Stimulated activated CD8-positive, alpha-beta memory T cell treated with anti-CD3 and anti-CD28 coated beads, Interleukin-12 subunit alpha, Interleukin-12 subunit beta, amount 100 ng/mL, for 1 hour (primary cell): ENCODE measurements around the gene DIAPH2.

ENCODE experiments used
- DNase-seq: peaks from one replicate; pipeline ENCODE4 v3.0.0-alpha.2; 2020; ENCODE audit warnings: low read depth

Gene DIAPH2

GRCh38 chrX:97309487-97310116 lies 625.0 kb downstream of the DIAPH2 start:
- no peak for DNase-seq

GRCh38 chrX:97310373-97310772 lies 625.7 kb downstream of the DIAPH2 start:
- DNase-seq, result no peak

- no peak for DNase-seq
Observed at GRCh38 chrX:97311066-97311778, 626.6 kb downstream of the DIAPH2 start.

DNA sequence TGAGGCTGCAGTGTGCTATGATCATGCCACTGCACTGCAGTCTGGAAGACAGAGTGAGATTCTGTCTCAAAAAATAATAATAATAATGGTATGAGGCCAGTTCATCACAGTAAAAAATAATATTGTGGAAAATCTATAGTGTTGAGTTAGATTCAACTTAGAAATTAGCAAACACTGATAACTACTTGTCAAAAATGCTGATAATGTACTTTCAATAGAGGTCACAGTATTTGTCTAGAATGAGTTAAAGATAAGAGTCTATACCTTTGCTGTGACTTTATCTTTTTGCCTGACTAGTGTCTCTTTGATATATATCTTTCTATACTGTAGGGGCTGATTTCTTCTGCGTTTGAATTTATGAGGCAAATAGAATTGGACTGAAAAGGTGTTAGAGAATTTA lies 629.7 kb downstream of the DIAPH2 start:
- DNase-seq, result no peak

DNA sequence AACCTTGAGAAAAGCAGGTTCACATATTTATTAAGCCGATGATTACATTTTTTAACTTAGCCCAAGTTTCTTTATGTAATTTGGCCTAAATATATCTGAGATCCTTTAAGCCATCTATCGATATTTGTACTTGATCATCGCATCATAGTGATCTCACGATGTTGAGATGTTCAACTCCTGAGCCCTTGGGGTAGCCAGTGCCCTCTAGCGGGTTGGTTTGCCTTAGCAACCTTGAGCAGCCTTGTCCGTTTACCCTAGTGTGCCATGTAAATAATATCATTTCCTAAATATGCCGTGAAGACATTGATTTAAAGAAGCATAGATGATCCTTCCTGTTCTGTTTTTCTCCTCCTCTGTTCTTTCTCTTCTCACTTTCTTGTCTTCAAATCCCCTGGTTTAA lies 631.3 kb downstream of the DIAPH2 start:
- no peak for DNase-seq

- no peak for DNase-seq
Observed at GRCh38 chrX:97320305-97320704, 635.7 kb downstream of the DIAPH2 start.

DNA sequence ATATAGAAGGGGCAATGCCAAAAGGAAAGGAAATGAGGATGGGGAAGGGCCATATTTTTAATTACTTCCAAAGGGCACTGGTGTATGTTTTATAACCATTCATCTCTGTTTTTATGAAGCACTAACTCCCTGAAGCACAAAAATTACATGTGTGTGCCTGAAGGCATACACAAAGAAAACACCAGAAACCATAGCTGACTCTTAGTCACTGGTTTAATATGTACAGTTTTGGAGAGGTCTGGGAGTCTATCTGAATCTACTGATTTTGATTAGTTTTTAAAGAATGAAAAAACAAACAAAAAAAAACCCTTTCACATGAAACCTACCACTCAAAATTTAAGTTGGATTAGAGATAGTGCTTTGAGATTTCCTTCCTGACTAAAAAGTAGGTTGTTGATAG lies 637.8 kb downstream of the DIAPH2 start:
- no peak for DNase-seq

GRCh38 chrX:97326456-97326855 lies 641.8 kb downstream of the DIAPH2 start:
- no peak for DNase-seq

DNA sequence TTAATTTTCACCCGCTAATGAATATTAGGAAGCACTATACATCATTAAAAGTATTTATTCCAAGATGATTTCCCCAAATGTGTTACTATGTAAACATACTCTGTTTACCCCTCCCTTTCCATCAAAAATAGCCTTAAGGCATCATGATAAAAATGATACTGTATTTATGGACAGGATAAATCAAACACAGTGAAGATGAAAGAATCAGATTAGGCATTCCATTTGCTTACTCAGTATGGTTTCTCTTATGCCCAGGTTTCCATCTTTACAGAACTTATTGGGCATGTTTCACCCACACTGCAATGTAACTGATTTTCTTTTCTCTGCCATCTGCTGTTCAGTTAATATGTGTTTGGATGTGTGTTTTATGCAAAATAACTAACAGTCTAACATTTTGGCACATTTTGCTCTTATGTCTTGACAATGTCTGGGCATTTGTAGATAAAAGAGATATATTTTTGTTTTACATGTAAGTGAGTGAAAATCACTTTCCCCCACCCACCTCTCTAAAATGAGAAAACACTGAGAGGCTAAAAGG lies 644.3 kb downstream of the DIAPH2 start:
- no peak for DNase-seq

GRCh38 chrX:97330151-97330550 lies 645.5 kb downstream of the DIAPH2 start:
- DNase-seq, result no peak

- DNase-seq, result no peak
Observed at GRCh38 chrX:97332963-97333362, 648.3 kb downstream of the DIAPH2 start.

GRCh38 chrX:97334850-97335249 lies 650.2 kb downstream of the DIAPH2 start:
- no peak for DNase-seq

DNA sequence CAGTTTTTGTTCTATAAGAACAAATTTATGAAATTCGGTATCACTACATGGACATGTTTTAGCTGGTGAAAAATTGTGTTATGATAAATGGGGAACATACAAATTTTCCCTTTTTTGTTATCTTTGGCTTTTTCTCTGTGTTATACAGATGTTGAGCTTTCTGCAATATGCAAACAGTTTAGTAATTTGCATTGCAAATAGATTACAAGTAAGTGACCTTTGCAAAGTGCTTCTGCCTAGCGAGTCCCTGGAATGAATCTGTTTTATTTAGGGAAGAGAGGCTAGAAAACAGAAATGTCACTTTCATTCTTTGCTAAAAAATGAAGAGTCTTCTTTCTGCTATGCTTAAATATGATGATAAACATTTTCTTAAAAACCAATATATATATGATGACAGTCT lies 660.1 kb downstream of the DIAPH2 start:
- DNase-seq, result no peak

DNA sequence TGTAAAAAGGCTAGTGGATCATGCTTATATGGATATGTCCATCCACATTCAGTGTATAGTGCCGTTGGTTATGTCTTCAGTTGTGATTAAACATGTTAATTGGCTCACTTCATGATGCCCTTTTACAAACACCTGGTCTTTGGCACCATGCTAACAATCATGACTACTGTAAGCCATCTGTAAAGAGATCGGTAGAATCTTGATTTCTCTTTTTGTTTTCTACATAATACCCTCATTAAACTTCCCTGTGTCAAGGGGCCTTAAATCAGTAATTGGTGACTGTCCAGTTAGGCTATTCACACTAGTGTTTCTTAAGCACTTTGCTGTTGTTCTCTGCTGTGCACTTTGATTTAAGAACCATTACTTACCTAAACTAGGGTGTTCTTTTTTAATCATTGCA lies 674.3 kb downstream of the DIAPH2 start:
- no peak for DNase-seq

GRCh38 chrX:97363843-97364242 lies 679.2 kb downstream of the DIAPH2 start:
- no peak for DNase-seq

DNA sequence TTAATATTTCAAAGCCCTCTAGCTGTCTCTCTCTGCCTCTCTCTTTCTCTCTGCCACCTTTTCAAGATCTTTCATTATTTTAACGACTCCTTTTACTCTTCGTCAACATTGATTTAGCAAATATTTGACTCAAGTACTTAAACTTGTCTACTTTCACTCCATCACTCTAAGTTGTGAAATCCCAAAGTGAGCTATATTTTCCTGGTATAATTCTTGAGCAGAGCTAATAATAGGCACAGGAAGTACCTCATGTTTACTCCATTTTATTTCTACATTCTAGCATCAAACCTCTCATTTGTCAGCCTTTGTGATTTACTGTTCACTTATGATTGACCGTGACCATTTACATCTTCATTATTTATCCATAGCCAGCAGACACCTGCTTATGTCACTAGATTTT lies 681.6 kb downstream of the DIAPH2 start:
- no peak for DNase-seq

- DNase-seq, result no peak
Observed at GRCh38 chrX:97367125-97367524, 682.5 kb downstream of the DIAPH2 start.

DNA sequence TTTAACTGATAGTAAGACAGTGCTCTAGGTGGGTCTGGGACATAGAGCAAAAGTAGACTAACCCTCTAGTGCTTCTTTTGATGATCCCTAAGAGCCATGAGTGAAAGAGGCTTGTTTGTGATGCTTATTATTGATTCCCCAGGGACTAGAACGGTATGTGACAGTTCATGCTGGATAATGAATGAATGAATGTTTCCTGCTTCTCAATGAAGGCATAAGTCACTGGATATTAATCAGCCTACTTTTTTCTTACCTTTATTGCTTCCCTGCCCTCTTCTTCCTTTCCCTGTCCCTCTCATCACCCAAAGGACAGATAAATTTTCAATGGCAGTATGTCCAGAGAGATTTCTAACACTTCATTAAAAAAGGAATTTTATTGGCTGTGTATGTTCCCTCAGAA lies 685.3 kb downstream of the DIAPH2 start:
- no peak for DNase-seq

DNA sequence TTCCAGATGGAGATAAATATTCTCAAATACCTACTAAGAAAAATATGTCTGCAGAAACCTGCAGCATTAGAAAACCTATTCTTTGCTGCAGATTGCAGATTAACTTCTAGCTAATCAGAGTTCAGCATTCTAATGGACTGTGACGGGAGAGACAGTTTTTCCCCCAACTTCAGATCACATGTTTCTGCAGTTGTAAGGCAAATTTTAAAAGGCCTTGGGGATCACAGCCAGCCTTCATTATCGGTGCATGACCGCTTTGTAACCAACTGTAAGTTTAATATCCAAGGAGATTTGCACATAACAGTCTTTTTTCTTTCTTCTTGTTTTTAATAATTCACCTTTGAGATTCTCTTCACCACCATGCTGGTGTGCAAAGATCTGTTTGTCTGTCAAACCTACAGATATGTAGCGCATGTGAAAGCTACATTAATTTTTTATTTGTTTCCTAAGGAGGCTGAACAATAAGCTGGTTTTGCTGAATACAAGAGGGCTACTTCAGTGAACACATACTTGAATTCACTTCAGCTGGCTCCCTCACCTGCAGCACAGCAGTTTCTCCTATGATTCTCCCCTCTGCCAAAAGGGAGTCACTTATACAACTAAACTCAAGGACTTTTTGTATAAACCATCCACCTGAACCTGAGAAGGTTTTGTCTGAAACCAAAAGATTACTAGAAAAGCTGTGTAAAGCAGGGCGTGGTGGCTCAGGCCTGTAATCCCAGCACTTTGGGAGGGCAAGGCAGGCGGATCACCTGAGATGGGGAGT lies 687.5 kb downstream of the DIAPH2 start:
- DNase-seq, result no peak

- DNase-seq, result no peak
Observed at GRCh38 chrX:97374266-97374665, 689.6 kb downstream of the DIAPH2 start.

GRCh38 chrX:97380200-97380599 lies 695.6 kb downstream of the DIAPH2 start:
- DNase-seq, result no peak

- no peak for DNase-seq
Observed at GRCh38 chrX:97384685-97385084, 700.0 kb downstream of the DIAPH2 start.

- DNase-seq, result no peak
Observed at GRCh38 chrX:97387004-97387403, 702.4 kb downstream of the DIAPH2 start.
